CD4-positive, alpha-beta memory T cell (primary cell): ENCODE results near the gene COL8A2. TPM values are rescaled to one million over a fixed set of nuclear protein-coding genes. Genes with fewer than 3 reads are reported as not detected.

Experiments
- CTCF ChIA-PET: fragments of 350-600 bp; sonication (Branson Sonifier 250); formaldehyde crosslinking; loops from one replicate; lab custom pipeline; 2021; ENCODE audit warnings: inconsistent platforms; ENCODE audit not compliant: partially characterized antibody; lab: Charles Lee
- POLR2A ChIA-PET: fragments of 350-600 bp; sonication (Branson Sonifier 250); formaldehyde crosslinking; loops from one replicate; lab custom pipeline; 2021; ENCODE audit not compliant: partially characterized antibody; lab: Charles Lee
- DNase-seq, 5 donors: peaks; one replicate each; pipeline versions ENCODE4 v3.0.0 to v3.0.0-alpha.2; 2020 to 2022; ENCODE audit warnings: mixed read lengths in 1 of 5
- H3K27ac ChIP-seq: one replicate; pipeline ENCODE4 v1.7.0; 2013; ENCODE audit warnings: low read depth, low read length
- H3K27me3 ChIP-seq: 2 replicates; pipeline ENCODE4 v1.7.0; 2013; ENCODE audit warnings: mild to moderate bottlenecking, low read length, moderate library complexity; ENCODE audit not compliant: insufficient read depth
- H3K36me3 ChIP-seq: 2 replicates; pipeline ENCODE4 v1.7.0; 2013; ENCODE audit warnings: mild to moderate bottlenecking, low read length, moderate library complexity; ENCODE audit not compliant: insufficient read depth
- H3K4me1 ChIP-seq: 2 replicates; pipeline ENCODE4 v1.7.0; 2013; ENCODE audit warnings: mild to moderate bottlenecking, low read length, moderate library complexity; ENCODE audit not compliant: insufficient read depth
- H3K4me3 ChIP-seq, 2 donors: one replicate each; pipeline ENCODE4 v1.7.0; 2013; ENCODE audit warnings: low read length in 2 of 2, mild to moderate bottlenecking in 1 of 2
- H3K9me3 ChIP-seq, 2 donors: one replicate each; pipeline ENCODE4 v1.7.0; 2013; ENCODE audit warnings: low read length in 2 of 2, control low read depth in 1 of 2; ENCODE audit not compliant: control insufficient read depth in 1 of 2
- H3K27ac Mint-ChIP-seq, 7 donors: one replicate each; pipeline ENCODE4 v1.8.0; 2020 to 2021; ENCODE audit warnings: mixed read lengths in 7 of 7, mild to moderate bottlenecking in 6 of 7, inconsistent platforms in 3 of 7, moderate library complexity in 3 of 7
- H3K27me3 Mint-ChIP-seq, 2 donors: one replicate each; pipeline ENCODE4 v1.8.0; 2020 to 2021; ENCODE audit warnings: mixed read lengths in 2 of 2
- H3K36me3 Mint-ChIP-seq, 2 donors: one replicate each; pipeline ENCODE4 v1.8.0; 2020 to 2021; ENCODE audit warnings: mixed read lengths in 2 of 2, inconsistent platforms in 1 of 2, mild to moderate bottlenecking in 1 of 2
- H3K4me1 Mint-ChIP-seq, 4 donors: one replicate each; pipeline ENCODE4 v1.8.0; 2020 to 2021; ENCODE audit warnings: mixed read lengths in 4 of 4, mild to moderate bottlenecking in 1 of 4
- H3K4me3 Mint-ChIP-seq, 8 donors: one replicate each; pipeline ENCODE4 v1.8.0; 2020 to 2021; ENCODE audit warnings: mixed read lengths in 8 of 8, mild to moderate bottlenecking in 7 of 8, moderate library complexity in 6 of 8, inconsistent platforms in 3 of 8
- H3K9me3 Mint-ChIP-seq, 8 donors: one replicate each; pipeline ENCODE4 v1.8.0; 2020 to 2021; ENCODE audit warnings: mixed read lengths in 8 of 8, mild to moderate bottlenecking in 5 of 8, inconsistent platforms in 3 of 8, moderate library complexity in 1 of 8
- intact Hi-C: fragments of 100-400 bp; cut with micrococcal nuclease; formaldehyde crosslinking; loops from one replicate; pipeline ENCODE4 v1.15.1; 2023
- polyA plus RNA-seq, 2 donors: library from polyadenylated mRNA; unstranded; fragments of 300-500 nt; fragmentation: Illumina TruSeq; gene quantifications; one replicate each; pipeline ENCODE4 v1.2.3, GENCODE V29; 2021
- total RNA-seq, 2 experiments: library from RNA; stranded (reverse); gene quantifications; one replicate each; pipeline ENCODE4 v1.2.3, GENCODE V29; 2021

COL8A2 gene
- total and polyA plus RNA-seq, 4 experiments from 2014 or later, result 0.25 to 0.26 TPM; not detected in 2

DNA sequence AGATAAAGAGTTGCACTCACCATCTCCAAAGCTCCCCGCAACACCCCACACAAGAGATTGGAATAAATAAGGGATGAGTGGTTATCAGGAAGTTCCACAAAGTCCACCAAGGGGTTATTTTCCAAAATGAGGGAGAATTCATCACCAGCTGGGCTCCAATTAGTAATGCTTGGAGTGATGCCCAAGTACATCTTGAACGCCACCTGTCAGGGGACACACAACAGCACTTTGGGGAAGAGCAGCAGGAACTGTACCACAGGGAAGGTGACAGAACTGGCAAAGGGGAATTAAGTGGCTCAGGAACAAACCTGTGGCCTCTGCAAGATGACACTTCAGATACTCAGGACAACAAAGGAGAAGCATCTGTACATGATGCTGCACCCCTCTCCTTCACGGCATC is 12.8 kb upstream of the COL8A2 start:
- ChIA-PET CTCF (interaction anchor here (1.0 to 1.5 kb wide), 3 partner anchors 12 to 50 kb away, joined by 3 to 5 read pairs (median 3); partner anchors contain the start of gene TRAPPC3), POLR2A (no interaction called here)
- H3K9me3 Mint-ChIP-seq, result no peaks in the 10 kb centered on the region
- DNase-seq, result no peak
- H3K4me3 Mint-ChIP-seq, result no peak overlapping the region
- H3K27ac Mint-ChIP-seq, result peak overlapping the region in 1 of 7 donors; percentile 53
- intact Hi-C loops, result no loop called here
- Histone ChIP-seq H3K9me3 (no peaks in the 10 kb centered on the region), H3K27ac (no peak overlapping the region), H3K4me3 (no peak overlapping the region), H3K36me3 (peaks cover 36% of the 10 kb centered on the region), H3K4me1 (peaks cover 6% of the 10 kb centered on the region), H3K27me3 (no peaks in the 10 kb centered on the region)
- peaks cover 26 to 46% of the 10 kb centered on the region in 2 donors for H3K36me3 Mint-ChIP-seq
- H3K27me3 Mint-ChIP-seq, result no peaks in the 10 kb centered on the region
- H3K4me1 Mint-ChIP-seq, result peaks cover 10 to 29% (median 13%) of the 10 kb centered on the region in 4 donors

DNA sequence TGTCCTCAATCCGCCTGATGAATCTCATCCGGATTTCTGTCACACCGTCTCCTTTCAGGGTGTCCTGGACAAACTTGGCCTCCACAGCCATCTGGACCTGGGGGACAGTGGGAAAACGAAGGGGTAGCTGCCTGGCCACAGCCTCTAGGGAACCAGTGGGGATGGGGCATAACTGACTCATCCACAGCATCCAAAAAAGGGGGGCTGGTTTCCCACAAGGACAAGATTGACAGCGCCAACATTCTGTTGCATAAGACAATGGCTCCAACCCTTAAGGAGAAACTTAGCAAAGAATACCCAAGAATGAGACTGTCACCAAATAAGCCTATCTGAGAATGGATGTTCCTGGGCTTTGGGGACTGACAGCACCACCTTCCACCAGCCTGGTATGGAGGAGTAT is 12.2 kb upstream of the COL8A2 start:
- intact Hi-C loops, result no loop called here
- H3K9me3 Mint-ChIP-seq, result no peaks in the 10 kb centered on the region

DNA sequence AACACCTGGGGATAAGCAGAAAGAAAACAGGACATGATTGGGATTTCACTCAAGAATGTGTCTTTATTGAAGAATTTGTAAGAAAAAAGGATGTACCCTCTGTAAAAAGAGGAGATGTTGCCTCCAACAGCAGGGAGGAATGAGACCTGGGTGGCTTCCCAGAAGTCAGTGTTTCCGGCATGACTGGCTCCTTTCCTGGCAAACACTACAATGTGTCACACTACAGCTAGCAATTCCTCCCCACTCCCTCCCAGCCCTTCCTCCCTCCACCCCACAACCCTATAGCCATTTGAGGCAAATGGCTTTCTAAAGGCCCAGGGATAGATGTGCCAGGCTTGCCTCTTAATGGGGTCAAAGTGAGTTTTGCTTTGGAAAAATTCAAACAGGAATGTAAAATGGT is 11.5 kb upstream of the COL8A2 start:
- H3K9me3 Mint-ChIP-seq, result no peaks in the 10 kb centered on the region
- peaks cover 36% of the 10 kb centered on the region for H3K36me3 ChIP-seq
- no peaks in the 10 kb centered on the region for H3K9me3 ChIP-seq
- intact Hi-C loops, result no loop called here
- H3K27me3 Mint-ChIP-seq, result no peaks in the 10 kb centered on the region
- H3K27ac ChIP-seq, result no peak overlapping the region
- H3K27ac Mint-ChIP-seq, result peak overlapping the region in 6 of 7 donors; percentile 22 to 76 (median 27)
- ChIA-PET POLR2A (no interaction called here), CTCF (interaction anchor here (3.0 to 3.6 kb wide), 2 partner anchors 36 to 52 kb away, joined by 14 to 34 read pairs; no protein-coding TSS in a partner anchor)
- no peak overlapping the region for H3K4me3 ChIP-seq
- no peaks in the 10 kb centered on the region for H3K27me3 ChIP-seq
- peaks cover 0 to 19% (median 8%) of the 10 kb centered on the region in 4 donors for H3K4me1 Mint-ChIP-seq
- no peak for DNase-seq
- H3K4me3 Mint-ChIP-seq, result no peak overlapping the region
- H3K36me3 Mint-ChIP-seq, result peaks cover 26 to 44% of the 10 kb centered on the region in 2 donors
- no peaks in the 10 kb centered on the region for H3K4me1 ChIP-seq

More for the DNA sequence above, 12.2 kb upstream of the COL8A2 start:
- peaks cover 26 to 46% of the 10 kb centered on the region in 2 donors for H3K36me3 Mint-ChIP-seq
- ChIA-PET POLR2A (no interaction called here), CTCF (interaction anchor here (1.5 to 3.0 kb wide), 2 partner anchors 12 to 51 kb away, joined by 5 to 14 read pairs; partner anchors contain the start of gene TRAPPC3)
- H3K27me3 ChIP-seq, result no peaks in the 10 kb centered on the region
- H3K9me3 ChIP-seq, result no peaks in the 10 kb centered on the region
- no peak overlapping the region for H3K27ac ChIP-seq
- H3K36me3 ChIP-seq, result peaks cover 36% of the 10 kb centered on the region
- H3K4me3 Mint-ChIP-seq, result no peak overlapping the region
- no peak overlapping the region for H3K4me3 ChIP-seq
- H3K27me3 Mint-ChIP-seq, result no peaks in the 10 kb centered on the region
- no peak for DNase-seq
- peaks cover 2% of the 10 kb centered on the region for H3K4me1 ChIP-seq
- no peak overlapping the region for H3K27ac Mint-ChIP-seq
- peaks cover 6 to 25% (median 11%) of the 10 kb centered on the region in 4 donors for H3K4me1 Mint-ChIP-seq

DNA sequence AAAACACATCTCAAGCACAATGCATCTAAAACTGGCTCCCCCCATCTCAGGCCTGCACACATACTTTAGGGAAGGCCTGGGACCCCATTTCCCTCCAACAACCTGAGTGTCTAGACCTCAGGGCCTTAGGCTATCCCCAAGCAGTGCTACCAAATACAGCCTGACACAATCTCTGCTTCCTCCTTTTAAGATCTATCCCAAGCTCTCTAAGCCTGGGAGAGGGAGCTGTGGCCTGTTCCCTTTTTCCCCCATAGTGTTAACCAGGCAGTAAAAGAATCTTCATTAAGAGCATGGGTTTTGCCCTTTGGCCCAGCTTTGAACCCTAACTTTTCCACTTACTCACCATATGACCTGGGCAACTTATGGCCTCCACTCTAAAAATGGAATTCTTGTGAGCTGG is 10.8 kb upstream of the COL8A2 start:
- no peaks in the 10 kb centered on the region for H3K9me3 Mint-ChIP-seq
- CTCF ChIA-PET, result interaction anchor here (0.9 to 3.6 kb wide), 7 partner anchors 9 to 53 kb away, joined by 3 to 34 read pairs (median 13); no protein-coding TSS in a partner anchor
- POLR2A ChIA-PET, result interaction anchor here (0.9 to 2.0 kb wide), 3 partner anchors 27 to 150 kb away, joined by 3 to 7 read pairs (median 5); no protein-coding TSS in a partner anchor
- peaks cover 0 to 12% (median 6%) of the 10 kb centered on the region in 4 donors for H3K4me1 Mint-ChIP-seq
- DNase-seq, result no peak
- no peak overlapping the region for H3K27ac ChIP-seq
- H3K4me3 Mint-ChIP-seq, result no peak overlapping the region
- H3K27me3 ChIP-seq, result no peaks in the 10 kb centered on the region
- no peaks in the 10 kb centered on the region for H3K27me3 Mint-ChIP-seq
- peak overlapping the region in 4 of 7 donors; percentile 5 to 82 (median 52) for H3K27ac Mint-ChIP-seq
- no peak overlapping the region for H3K4me3 ChIP-seq
- H3K9me3 ChIP-seq, result no peaks in the 10 kb centered on the region
- peaks cover 36% of the 10 kb centered on the region for H3K36me3 ChIP-seq
- no peaks in the 10 kb centered on the region for H3K4me1 ChIP-seq
- intact Hi-C loops, result no loop called here
- H3K36me3 Mint-ChIP-seq, result peaks cover 26 to 44% of the 10 kb centered on the region in 2 donors

DNA sequence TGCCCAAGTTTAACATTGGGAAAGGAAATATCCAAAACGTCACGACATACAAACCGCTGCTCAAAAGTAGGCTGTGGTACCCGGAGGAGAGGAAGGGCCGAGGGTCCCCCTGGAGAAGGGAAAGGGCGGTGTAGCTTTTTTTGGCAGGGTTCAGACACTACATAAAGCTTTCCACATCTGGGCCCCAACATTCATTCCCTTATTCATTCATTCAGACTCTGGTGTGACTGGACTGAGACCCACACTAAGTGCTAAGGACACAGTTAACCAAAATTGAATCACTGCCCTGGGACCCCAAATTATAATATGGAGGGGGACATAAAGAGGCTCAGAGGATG is 10.3 kb upstream of the COL8A2 start:
- Mint-ChIP-seq H3K4me3 (no peak overlapping the region), H3K9me3 (no peaks in the 10 kb centered on the region), H3K27ac (peak overlapping the region in 4 of 7 donors; percentile 3 to 80 (median 54)), H3K27me3 (no peaks in the 10 kb centered on the region), H3K36me3 (peaks cover 26 to 41% of the 10 kb centered on the region in 2 donors), H3K4me1 (peaks cover 0 to 9% (median 6%) of the 10 kb centered on the region in 4 donors)
- POLR2A ChIA-PET, result interaction anchor here (0.9 to 2.0 kb wide), 4 partner anchors 26 to 150 kb away, joined by 3 to 7 read pairs (median 6); no protein-coding TSS in a partner anchor
- CTCF ChIA-PET, result interaction anchor here (0.5 to 3.6 kb wide), 14 partner anchors 10 to 152 kb away, joined by 3 to 34 read pairs (median 4); partner anchors contain the start of gene TRAPPC3
- no peak for DNase-seq
- intact Hi-C loops, result no loop called here
- no peak overlapping the region for H3K4me3 ChIP-seq
- no peaks in the 10 kb centered on the region for H3K9me3 ChIP-seq
- H3K4me1 ChIP-seq, result no peaks in the 10 kb centered on the region
- no peaks in the 10 kb centered on the region for H3K27me3 ChIP-seq
- peaks cover 36% of the 10 kb centered on the region for H3K36me3 ChIP-seq
- no peak overlapping the region for H3K27ac ChIP-seq

DNA sequence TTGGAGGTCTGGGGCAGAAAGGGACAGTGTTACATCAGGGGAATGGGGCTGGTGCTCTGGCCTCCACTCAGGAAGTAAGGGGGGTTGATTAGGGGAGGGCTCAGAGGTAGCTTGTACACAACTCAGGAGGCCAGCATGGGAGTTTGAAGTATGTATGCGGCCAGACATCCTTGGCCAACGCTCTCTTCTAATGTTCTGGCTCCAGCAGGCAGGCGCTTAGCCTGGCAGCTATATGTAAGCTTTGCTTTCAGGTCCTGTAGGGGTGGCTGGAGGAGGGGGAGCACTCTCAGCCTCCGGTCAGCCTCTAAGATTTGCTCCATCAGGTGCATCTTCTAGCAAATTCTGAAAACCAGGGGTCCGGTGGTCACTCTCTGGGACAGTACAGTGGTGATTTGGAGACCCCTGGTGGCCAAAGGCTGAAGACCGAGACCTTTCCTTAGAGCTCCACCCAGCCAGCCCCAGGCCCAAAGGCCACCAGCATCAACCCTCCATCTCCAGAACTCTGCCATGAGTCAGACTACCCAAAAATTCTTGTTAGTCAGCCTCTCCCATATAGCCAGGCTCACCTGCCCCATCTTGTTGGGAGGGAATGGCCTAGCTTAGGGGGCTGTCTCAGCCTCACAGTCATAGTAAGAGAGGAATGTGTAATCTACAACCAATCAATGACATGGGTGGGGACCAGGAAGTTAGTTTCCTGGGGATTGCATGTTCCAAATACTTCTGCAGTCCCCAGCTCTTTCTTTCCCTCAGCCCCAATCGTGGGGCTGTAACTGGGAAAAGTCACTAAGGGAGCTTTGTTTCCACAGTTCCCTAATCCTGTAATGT is 9.7 kb upstream of the COL8A2 start:
- Histone ChIP-seq H3K27ac (no peak overlapping the region), H3K9me3 (no peaks in the 10 kb centered on the region), H3K4me3 (no peak overlapping the region), H3K4me1 (no peaks in the 10 kb centered on the region), H3K36me3 (peaks cover 32% of the 10 kb centered on the region), H3K27me3 (no peaks in the 10 kb centered on the region)
- CTCF ChIA-PET, result interaction anchor here (0.5 to 3.6 kb wide), 17 partner anchors 10 to 153 kb away, joined by 3 to 34 read pairs (median 4); partner anchors contain the start of gene TRAPPC3
- intact Hi-C loops, result loop anchor here (1.0 kb wide), 1 partner anchor 35 kb away; no protein-coding TSS in a partner anchor
- DNase-seq, result no peak
- H3K27ac Mint-ChIP-seq, result peak overlapping the region in 6 of 7 donors; percentile 3 to 90 (median 64)
- no peak overlapping the region for H3K4me3 Mint-ChIP-seq
- H3K27me3 Mint-ChIP-seq, result no peaks in the 10 kb centered on the region
- POLR2A ChIA-PET, result interaction anchor here (0.9 to 2.0 kb wide), 4 partner anchors 26 to 151 kb away, joined by 3 to 7 read pairs (median 6); no protein-coding TSS in a partner anchor
- H3K4me1 Mint-ChIP-seq, result peaks cover 0 to 6% (median 3%) of the 10 kb centered on the region in 4 donors
- H3K36me3 Mint-ChIP-seq, result peaks cover 23 to 35% of the 10 kb centered on the region in 2 donors
- no peaks in the 10 kb centered on the region for H3K9me3 Mint-ChIP-seq
